ENCODE data around the gene SLC1A4. TPM values are rescaled to one million over a fixed set of nuclear protein-coding genes. Genes with fewer than 3 reads are reported as not detected.

The SLC1A4 gene
- total RNA-seq, 2 donors from 2014 or later: 0.07 to 1.9 TPM

GRCh38 chr2:65045651-65046050, 56.5 kb downstream of the SLC1A4 start:
- Histone ChIP-seq H3K9me3 (ENCODE audit: control insufficient read depth, low read length) (peaks cover 42% of the 10 kb centered on the region), H3K27me3 (ENCODE audit: control insufficient read depth, insufficient read depth, low read length, poor library complexity, severe bottlenecking) (no peaks in the 10 kb centered on the region), H3K4me1 (ENCODE audit: control insufficient read depth, insufficient read depth, low read length) (no peaks in the 10 kb centered on the region), H3K4me3 (ENCODE audit: low read length) (peak overlapping the region; percentile 5), H3K9ac (ENCODE audit: extremely low read depth, low read length, poor library complexity, severe bottlenecking) (no peak overlapping the region), H3K36me3 (ENCODE audit: control insufficient read depth, insufficient read depth, low read length) (peaks cover 11% of the 10 kb centered on the region), H3K27ac (ENCODE audit: low read depth, low read length) (no peak overlapping the region)
- Mint-ChIP-seq H3K27ac (peak overlapping the region; percentile 64), H3K9me3 (peaks cover 31% of the 10 kb centered on the region), H3K27me3 (ENCODE audit: insufficient read depth) (no peaks in the 10 kb centered on the region), H3K4me3 (no peak overlapping the region), H3K36me3 (ENCODE audit: low read depth) (peaks cover 45% of the 10 kb centered on the region), H3K4me1 (peaks cover 23% of the 10 kb centered on the region)
- TF ChIP-seq CTCF (conservative IDR thresholded peaks at IDR 0.05): no peak
- peak; percentile 94 for DNase-seq
- WGBS, 2 experiments (ENCODE audit: insufficient coverage in 1 of 2, insufficient read length in 1 of 2): 49 to 92% methylated on average over 4 to 10 of the region's 10 CpGs

- TF ChIP-seq CTCF (conservative IDR thresholded peaks at IDR 0.05): no peak
- peaks cover 31% of the 10 kb centered on the region for H3K9me3 Mint-ChIP-seq
- peaks cover 54% of the 10 kb centered on the region for H3K36me3 Mint-ChIP-seq (ENCODE audit: low read depth)
- H3K27me3 Mint-ChIP-seq (ENCODE audit: insufficient read depth): no peaks in the 10 kb centered on the region
- no peak overlapping the region for H3K27ac ChIP-seq (ENCODE audit: low read depth, low read length)
- peaks cover 42% of the 10 kb centered on the region for H3K9me3 ChIP-seq (ENCODE audit: control insufficient read depth, low read length)
- H3K4me1 Mint-ChIP-seq: peaks cover 23% of the 10 kb centered on the region
- H3K4me1 ChIP-seq (ENCODE audit: control insufficient read depth, insufficient read depth, low read length): no peaks in the 10 kb centered on the region
- no peak overlapping the region for H3K4me3 ChIP-seq (ENCODE audit: low read length)
- no peak for DNase-seq
- H3K4me3 Mint-ChIP-seq: no peak overlapping the region
- no peak overlapping the region for H3K27ac Mint-ChIP-seq
- no peak overlapping the region for H3K9ac ChIP-seq (ENCODE audit: extremely low read depth, low read length, poor library complexity, severe bottlenecking)
- H3K27me3 ChIP-seq (ENCODE audit: control insufficient read depth, insufficient read depth, low read length, poor library complexity, severe bottlenecking): no peaks in the 10 kb centered on the region
- H3K36me3 ChIP-seq (ENCODE audit: control insufficient read depth, insufficient read depth, low read length): peaks cover 11% of the 10 kb centered on the region
- 93 to 94% methylated on average over 8 to 11 of the region's 11 CpGs for WGBS, 2 experiments (ENCODE audit: insufficient coverage in 1 of 2, insufficient read length in 1 of 2)
Observed at GRCh38 chr2:65046633-65047407, 57.6 kb downstream of the SLC1A4 start.

GRCh38 chr2:65049010-65049639, 59.9 kb downstream of the SLC1A4 start:
- H3K9me3 ChIP-seq (ENCODE audit: control insufficient read depth, low read length): peaks cover 32% of the 10 kb centered on the region
- 97 to 100% methylated on average over 1 of the region's 1 CpG for WGBS, 2 experiments (ENCODE audit: insufficient coverage in 1 of 2, insufficient read length in 1 of 2)
- TF ChIP-seq CTCF (conservative IDR thresholded peaks at IDR 0.05): no peak
- H3K27ac ChIP-seq (ENCODE audit: low read depth, low read length): no peak overlapping the region
- H3K4me1 Mint-ChIP-seq: peaks cover 23% of the 10 kb centered on the region
- H3K9me3 Mint-ChIP-seq: peaks cover 27% of the 10 kb centered on the region
- no peaks in the 10 kb centered on the region for H3K4me1 ChIP-seq (ENCODE audit: control insufficient read depth, insufficient read depth, low read length)
- no peaks in the 10 kb centered on the region for H3K27me3 ChIP-seq (ENCODE audit: control insufficient read depth, insufficient read depth, low read length, poor library complexity, severe bottlenecking)
- H3K27ac Mint-ChIP-seq: no peak overlapping the region
- peak overlapping the region; percentile 10 for H3K4me3 ChIP-seq (ENCODE audit: low read length)
- no peaks in the 10 kb centered on the region for H3K27me3 Mint-ChIP-seq (ENCODE audit: insufficient read depth)
- DNase-seq: peak; percentile 60
- H3K36me3 Mint-ChIP-seq (ENCODE audit: low read depth): peaks cover 47% of the 10 kb centered on the region
- no peak overlapping the region for H3K9ac ChIP-seq (ENCODE audit: extremely low read depth, low read length, poor library complexity, severe bottlenecking)
- peaks cover 4% of the 10 kb centered on the region for H3K36me3 ChIP-seq (ENCODE audit: control insufficient read depth, insufficient read depth, low read length)
- no peak overlapping the region for H3K4me3 Mint-ChIP-seq
